HepG2 (cell line): Measurements from ENCODE around the gene NEDD4L. TPM values are rescaled to one million over a fixed set of nuclear protein-coding genes. Genes with fewer than 3 reads are reported as not detected.

ENCODE experiments used
- ATAC-seq: fragments of 200-7000 bp; cut with Tn5 transposase; 3 replicates; pipeline ENCODE4 v1.9.1; 2020; ENCODE audit warnings: mild to moderate bottlenecking, moderate library complexity
- BruUV-seq: library from RNA; stranded (reverse); fragments of 400-500 nt; replicated peaks from 2 replicates; lab custom pipeline; 2021; lab: Mats Ljungman, UMichigan
- CTCF ChIA-PET: fragments of 300-600 bp; formaldehyde crosslinking; extraction: SDS; loops from one replicate; lab custom pipeline; 2021; ENCODE audit warnings: low total read pairs, inconsistent platforms, low intra/inter-chr PET ratio; lab: Yijun Ruan, JAX
- POLR2A ChIA-PET: fragments of 350-600 bp; sonication (Branson Sonifier 250); formaldehyde crosslinking; loops from one replicate; lab custom pipeline; 2020; ENCODE audit warnings: antibody characterized with exemption, inconsistent platforms; lab: Yijun Ruan, JAX
- DNase-seq: peaks from one replicate; pipeline ENCODE4 v3.0.0-alpha.2; 2015; ENCODE audit warnings: low spot score
- FAIRE-seq: peaks from 3 replicates; lab custom pipeline; 2011; peaks lifted over from hg19 to GRCh38; lab: Jason Lieb, UNC
- H2AFZ ChIP-seq: one replicate; pipeline ENCODE4 v1.6.1; 2011; ENCODE audit warnings: low read length, inconsistent platforms
- H3K27ac ChIP-seq: fragments of 300-600 bp; 3 replicates; pipeline ENCODE4 v1.8.0; 2011; ENCODE audit warnings: mixed run types, mild to moderate bottlenecking, mixed read lengths, low read length, inconsistent platforms; ENCODE audit not compliant: insufficient read depth; ENCODE audit errors: extremely low read length
- H3K27me3 ChIP-seq, 2 experiments: fragments of 200-600 bp in 1 of 2; 2 replicates in 1 of 2; 3 replicates in 1 of 2; pipeline versions ENCODE4 v1.6.0 to v1.8.0; 2011; ENCODE audit warnings: low read length in 2 of 2, mild to moderate bottlenecking in 2 of 2, moderate library complexity in 2 of 2, inconsistent platforms in 1 of 2; ENCODE audit not compliant: insufficient read depth in 2 of 2, control insufficient read depth in 1 of 2
- H3K36me3 ChIP-seq, 2 experiments: fragments of 200-600 bp in 1 of 2; replicated peaks in 1 of 2; 2 replicates in 1 of 2; 3 replicates in 1 of 2; pipeline versions ENCODE4 v1.5.1 to v1.8.0; 2011; ENCODE audit warnings: low read length in 2 of 2, inconsistent platforms in 1 of 2; ENCODE audit not compliant: insufficient read depth in 2 of 2, control insufficient read depth in 1 of 2
- H3K4me1 ChIP-seq: 2 replicates; pipeline ENCODE4 v1.5.1; 2012; ENCODE audit warnings: low read length, inconsistent platforms; ENCODE audit not compliant: insufficient read depth
- H3K4me2 ChIP-seq: 2 replicates; pipeline ENCODE4 v1.6.0; 2011; ENCODE audit warnings: low read depth, low read length, inconsistent platforms
- H3K4me3 ChIP-seq, 3 experiments: fragments of 200-600 bp in 1 of 3; sonication (generic), shearing (Covaris generic) in 1 of 3; replicated peaks in 1 of 3; 2 replicates each; pipeline ENCODE4 v1.5.1; 2011 to 2016; ENCODE audit warnings: low read length in 3 of 3, inconsistent platforms in 2 of 3, low read depth in 2 of 3, mild to moderate bottlenecking in 2 of 3, control low read depth in 1 of 3, mixed read lengths in 1 of 3; ENCODE audit not compliant: insufficient read depth in 1 of 3
- H3K79me2 ChIP-seq: one replicate; pipeline ENCODE4 v1.6.1; 2011; ENCODE audit warnings: low read length, inconsistent platforms; ENCODE audit not compliant: insufficient read depth
- H3K9ac ChIP-seq: 2 replicates; pipeline ENCODE4 v1.6.0; 2011; ENCODE audit warnings: mild to moderate bottlenecking, low read depth, low read length, inconsistent platforms; ENCODE audit not compliant: insufficient read depth
- H3K9me3 ChIP-seq: 2 replicates; pipeline ENCODE4 v1.5.1; 2012; ENCODE audit warnings: mild to moderate bottlenecking, low read length
- H4K20me1 ChIP-seq: 2 replicates; pipeline ENCODE4 v1.6.0; 2011; ENCODE audit warnings: inconsistent platforms, mild to moderate bottlenecking, low read length, moderate library complexity; ENCODE audit not compliant: insufficient read depth
- ARHGAP35 ChIP-seq: sonication (generic); formaldehyde crosslinking; IDR thresholded peaks from 2 replicates; pipeline ENCODE4 v1.9.0; 2022; ENCODE audit warnings: mild to moderate bottlenecking, inconsistent platforms, moderate library complexity, missing genetic modification reagents, borderline replicate concordance
- BRF2 ChIP-seq: sonication (generic); formaldehyde crosslinking; IDR thresholded peaks from 2 replicates; pipeline ENCODE4 v1.8.1; 2022; ENCODE audit warnings: mild to moderate bottlenecking, missing genetic modification reagents
- ELF3 ChIP-seq: IDR thresholded peaks from 2 replicates; pipeline ENCODE4 v1.6.1; 2016; ENCODE audit warnings: missing genetic modification reagents, missing compliant biosample characterization
- SMAD3 ChIP-seq: sonication (generic); formaldehyde crosslinking; IDR thresholded peaks from 2 replicates; pipeline ENCODE4 v1.4.0; 2020; ENCODE audit warnings: missing genetic modification reagents
- SMC3 ChIP-seq: IDR thresholded peaks from 2 replicates; pipeline ENCODE4 v1.6.1; 2011; ENCODE audit warnings: low read length, improper control_type of control experiment
- SMYD3 ChIP-seq: sonication (generic); formaldehyde crosslinking; IDR thresholded peaks from 2 replicates; pipeline ENCODE4 v1.8.1; 2023; ENCODE audit warnings: mild to moderate bottlenecking, missing genetic modification reagents
- ZFP36L1 ChIP-seq: sonication (generic); formaldehyde crosslinking; IDR thresholded peaks from 2 replicates; pipeline ENCODE4 v1.8.0; 2022; ENCODE audit warnings: mild to moderate bottlenecking, missing genetic modification reagents, moderate library complexity
- ZNF44 ChIP-seq: sonication (generic); formaldehyde crosslinking; IDR thresholded peaks from 2 replicates; pipeline ENCODE4 v1.5.1; 2020; ENCODE audit warnings: mild to moderate bottlenecking, missing genetic modification reagents
- ZNF558 ChIP-seq: sonication (generic); formaldehyde crosslinking; IDR thresholded peaks from 2 replicates; pipeline ENCODE4 v1.9.0; 2022; ENCODE audit warnings: mild to moderate bottlenecking, missing genetic modification reagents, borderline replicate concordance
- ZNF761 ChIP-seq: sonication (generic); formaldehyde crosslinking; conservative IDR thresholded peaks from 2 replicates; pipeline ENCODE4 v1.4.0; 2020; ENCODE audit warnings: mild to moderate bottlenecking, missing genetic modification reagents
- ZNF772 ChIP-seq: sonication (generic); formaldehyde crosslinking; IDR thresholded peaks from 2 replicates; pipeline ENCODE4 v1.5.0; 2020; ENCODE audit warnings: mild to moderate bottlenecking, missing genetic modification reagents
- ZSCAN31 ChIP-seq: sonication (generic); formaldehyde crosslinking; IDR thresholded peaks from 2 replicates; pipeline ENCODE4 v1.5.0; 2020; ENCODE audit warnings: low read depth, mild to moderate bottlenecking, missing genetic modification reagents
- WGBS: methylation state at CpG from one replicate; pipeline ENCODE4 v1.1.6; 2017; ENCODE audit warnings: low lambda C conversion rate; 5-methylcytosine and 5-hydroxymethylcytosine counted together
- in situ Hi-C: cut with HindIII; loops from 2 replicates; pipeline ENCODE4 v1.10.0; 2017; ENCODE audit warnings: low pct_unique_long_range_greater_than_20kb; ENCODE audit not compliant: extremely low pct_ligation_motif_present
- intact Hi-C: fragments of 100-400 bp; cut with micrococcal nuclease; formaldehyde crosslinking; loops from one replicate; pipeline ENCODE4 v1.10.0; 2022; ENCODE audit not compliant: unreplicated experiment
- polyA plus RNA-seq, 8 experiments: library from polyadenylated mRNA; depleted of rRNA in 3 of 8; stranded (reverse) in 7 of 8; unstranded in 1 of 8; fragments of >200 nt; fragmentation: Illumina TruSeq in 4 of 8; extraction: Trizol in 4 of 8; gene quantifications; 2 replicates each; pipeline versions ENCODE4 v1.2.1 to v1.2.3, GENCODE V29; 2011 to 2016; ENCODE audit warnings: low read depth in 4 of 8, missing spikeins in 1 of 8, mixed read lengths in 1 of 8; ENCODE audit not compliant: insufficient read depth in 1 of 8
- total RNA-seq, 5 experiments: library from RNA; depleted of rRNA; stranded (reverse); fragments of >200 nt; fragmentation: Illumina TruSeq; extraction: Trizol; gene quantifications; 2 replicates each; pipeline ENCODE4 v1.2.3, GENCODE V29; 2016; ENCODE audit warnings: low read depth in 1 of 5
- TF ChIP-seq, protein P1 (sequence below), 2 experiments: sonication (generic) in 1 of 2; formaldehyde crosslinking in 1 of 2; IDR thresholded peaks; 2 replicates each; pipeline versions ENCODE4 v1.4.0 to v1.6.1; 2018 to 2020; ENCODE audit warnings: missing genetic modification reagents in 2 of 2, borderline replicate concordance in 1 of 2, low read depth in 1 of 2, mild to moderate bottlenecking in 1 of 2, missing biosample characterization in 1 of 2
- TF ChIP-seq, protein P2 (sequence below): sonication (generic); formaldehyde crosslinking; IDR thresholded peaks from 2 replicates; pipeline ENCODE4 v1.8.0; 2022; ENCODE audit warnings: low read depth, missing genetic modification reagents

Gene NEDD4L
- total and polyA plus RNA-seq, 2 of the 13 experiments (the other 11 are each of a cell fraction or from before 2014, with no cell fraction given) = 168 to 390 TPM

DNA sequence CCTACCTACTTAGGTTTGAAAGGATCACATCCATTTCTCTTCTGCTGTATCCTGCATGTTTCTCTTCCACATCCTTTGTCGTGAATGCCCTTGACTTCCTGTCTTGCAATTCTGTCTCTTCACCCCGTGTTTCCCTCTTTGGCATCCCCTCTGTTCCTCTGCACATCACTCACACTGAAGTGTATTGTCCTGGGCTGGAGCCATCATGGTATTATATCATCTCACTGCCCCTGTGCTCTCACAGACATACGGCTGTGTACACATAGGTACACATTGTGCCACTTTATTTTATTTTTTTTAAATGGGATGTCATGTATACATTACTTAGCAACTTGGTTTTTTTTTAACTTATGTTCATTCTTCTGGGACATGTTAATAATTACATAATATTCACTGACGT, 293.3 kb downstream of the NEDD4L start:
- Histone ChIP-seq H3K9ac (no peak overlapping the region), H3K4me1 (no peaks in the 10 kb centered on the region), H3K36me3 (peaks cover 3 to 76% of the 10 kb centered on the region in 2 experiments), H3K4me2 (no peak overlapping the region), H3K27me3 (no peaks in the 10 kb centered on the region), H3K4me3 (no peak overlapping the region), H3K9me3 (no peaks in the 10 kb centered on the region), H3K27ac (no peak overlapping the region), H2AFZ (no peak overlapping the region), H4K20me1 (no peaks in the 10 kb centered on the region), H3K79me2 (no peaks in the 10 kb centered on the region)
- ATAC-seq (no peak), DNase-seq (no peak), FAIRE-seq (no peak)
- BruUV-seq = no TSS peak
- 93% methylated on average over 4 of the region's 4 CpGs for WGBS
- CTCF ChIA-PET = no interaction called here
- in situ Hi-C loops (no loop called here), intact Hi-C loops (no loop called here)
- POLR2A ChIA-PET = no interaction called here
- no peak for TF ChIP-seq ARHGAP35
- no peak for TF ChIP-seq BRF2 (CRISPR knock-in tag)
- TF ChIP-seq, protein P1, sequence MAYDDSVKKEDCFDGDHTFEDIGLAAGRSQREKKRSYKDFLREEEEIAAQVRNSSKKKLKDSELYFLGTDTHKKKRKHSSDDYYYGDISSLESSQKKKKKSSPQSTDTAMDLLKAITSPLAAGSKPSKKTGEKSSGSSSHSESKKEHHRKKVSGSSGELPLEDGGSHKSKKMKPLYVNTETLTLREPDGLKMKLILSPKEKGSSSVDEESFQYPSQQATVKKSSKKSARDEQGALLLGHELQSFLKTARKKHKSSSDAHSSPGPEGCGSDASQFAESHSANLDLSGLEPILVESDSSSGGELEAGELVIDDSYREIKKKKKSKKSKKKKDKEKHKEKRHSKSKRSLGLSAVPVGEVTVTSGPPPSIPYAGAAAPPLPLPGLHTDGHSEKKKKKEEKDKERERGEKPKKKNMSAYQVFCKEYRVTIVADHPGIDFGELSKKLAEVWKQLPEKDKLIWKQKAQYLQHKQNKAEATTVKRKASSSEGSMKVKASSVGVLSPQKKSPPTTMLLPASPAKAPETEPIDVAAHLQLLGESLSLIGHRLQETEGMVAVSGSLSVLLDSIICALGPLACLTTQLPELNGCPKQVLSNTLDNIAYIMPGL (CRISPR knock-in tag; IDR thresholded peaks at IDR 0.05; ENCODE audit: borderline replicate concordance in 1 of 2, low read depth in 1 of 2) = no peak
- no peak for TF ChIP-seq ZNF558
- no peak for TF ChIP-seq SMAD3 (CRISPR knock-in tag)
- no peak for TF ChIP-seq ZNF761 (CRISPR knock-in tag)
- TF ChIP-seq ZFP36L1 (CRISPR knock-in tag) = no peak
- no peak for TF ChIP-seq ZSCAN31 (CRISPR knock-in tag)
- no peak for TF ChIP-seq SMYD3 (CRISPR knock-in tag)
- no peak for TF ChIP-seq SMC3
- TF ChIP-seq, protein P2, sequence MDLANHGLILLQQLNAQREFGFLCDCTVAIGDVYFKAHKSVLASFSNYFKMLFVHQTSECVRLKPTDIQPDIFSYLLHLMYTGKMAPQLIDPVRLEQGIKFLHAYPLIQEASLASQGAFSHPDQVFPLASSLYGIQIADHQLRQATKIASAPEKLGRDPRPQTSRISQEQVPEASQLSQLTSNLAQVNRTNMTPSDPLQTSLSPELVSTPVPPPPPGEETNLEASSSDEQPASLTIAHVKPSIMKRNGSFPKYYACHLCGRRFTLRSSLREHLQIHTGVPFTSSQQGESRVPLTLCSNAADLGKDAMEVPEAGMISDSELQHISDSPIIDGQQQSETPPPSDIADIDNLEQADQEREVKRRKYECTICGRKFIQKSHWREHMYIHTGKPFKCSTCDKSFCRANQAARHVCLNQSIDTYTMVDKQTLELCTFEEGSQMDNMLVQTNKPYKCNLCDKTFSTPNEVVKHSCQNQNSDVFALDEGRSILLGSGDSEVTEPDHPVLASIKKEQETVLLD (CRISPR knock-in tag) = no peak
- no peak for TF ChIP-seq ZNF772
- no peak for TF ChIP-seq ELF3
- no peak for TF ChIP-seq ZNF44 (CRISPR knock-in tag)
